Measurements from ENCODE around the gene KLHL17.

- TF ChIP-seq TAF1 (IDR thresholded peaks at IDR 0.05; ENCODE audit: low read depth, low read length) (no peak), POLR2A (IDR thresholded peaks at IDR 0.05; ENCODE audit: low read depth, low read length) (no peak), POLR2AphosphoS5 (IDR thresholded peaks at IDR 0.05; ENCODE audit: low read depth, low read length) (no peak)
Measured at GRCh38 chr1:935751-936231, 24.6 kb upstream of the KLHL17 start.
